HCT116 (cell line): ENCODE data around the gene LAMTOR4. TPM values are rescaled to one million over a fixed set of nuclear protein-coding genes. Genes with fewer than 3 reads are reported as not detected.

Source experiments
- ATAC-seq: fragments of 200-7000 bp; cut with Tn5 transposase; 2 replicates; pipeline ENCODE4 v1.9.1; 2020; ENCODE audit warnings: mild to moderate bottlenecking, moderate library complexity
- BruUV-seq: library from RNA; stranded (reverse); fragments of 400-500 nt; replicated peaks from 2 replicates; lab custom pipeline; 2021; lab: Mats Ljungman, UMichigan
- CTCF ChIA-PET: fragments of 300-600 bp; sonication (Branson Sonifier 250); formaldehyde crosslinking; loops from one replicate; lab custom pipeline; 2021; ENCODE audit warnings: antibody characterized with exemption; lab: Charles Lee
- POLR2A ChIA-PET: fragments of 300-600, 350-600 bp; sonication (Branson Sonifier 250); formaldehyde crosslinking; loops from one replicate; lab custom pipeline; 2021; ENCODE audit warnings: antibody characterized with exemption; lab: Charles Lee
- RAD21 ChIA-PET, 2 experiments: fragments of 300-600 bp; sonication (Branson Sonifier 250); formaldehyde crosslinking; loops; one replicate each; lab custom pipeline; 2023; ENCODE audit warnings: low total read pairs in 2 of 2; ENCODE audit not compliant: uncharacterized antibody in 2 of 2, unreplicated experiment in 2 of 2, low non-redundant PET in 1 of 2; lab: Charles Lee
- DNase-seq: peaks from one replicate; pipeline ENCODE4 v3.0.0-alpha.2; 2010; ENCODE audit warnings: low read depth, low spot score
- H2AFZ ChIP-seq: fragments of 200-600 bp; shearing (Covaris generic), sonication (generic); 2 replicates; pipeline ENCODE4 v1.6.1; 2017; ENCODE audit warnings: low read depth, mixed run types, mixed read lengths, antibody characterized with exemption, low read length; ENCODE audit not compliant: poor library complexity, severe bottlenecking
- H3K27ac ChIP-seq: 2 replicates; pipeline ENCODE4 v1.5.1; 2012; ENCODE audit warnings: low read depth, low read length
- H3K27me3 ChIP-seq: fragments of 200-600 bp; sonication (generic); 2 replicates; pipeline ENCODE4 v1.6.1; 2016; ENCODE audit warnings: mixed run types, low read length, mixed read lengths; ENCODE audit not compliant: insufficient read depth
- H3K36me3 ChIP-seq, 2 experiments: fragments of 200-500 bp in 1 of 2; fragments of 200-600 bp in 1 of 2; sonication (Bioruptor generic) in 1 of 2; sonication (generic) in 1 of 2; 2 replicates each; pipeline versions ENCODE4 v1.5.1 to v1.6.1; 2014 to 2016; ENCODE audit warnings: low read length in 2 of 2, inconsistent platforms in 1 of 2, mixed read lengths in 1 of 2, mixed run types in 1 of 2; ENCODE audit not compliant: insufficient read depth in 2 of 2, control insufficient read depth in 1 of 2
- H3K4me1 ChIP-seq, 2 experiments: fragments of 200-600 bp in 1 of 2; sonication (generic) in 1 of 2; 2 replicates each; pipeline versions ENCODE4 v1.5.1 to v1.6.1; 2012 to 2017; ENCODE audit warnings: low read length in 2 of 2, inconsistent platforms in 1 of 2, mild to moderate bottlenecking in 1 of 2, mixed read lengths in 1 of 2, mixed run types in 1 of 2, moderate library complexity in 1 of 2; ENCODE audit not compliant: insufficient read depth in 2 of 2, control insufficient read depth in 1 of 2
- H3K4me2 ChIP-seq: fragments of 200-600 bp; sonication (generic); 2 replicates; pipeline ENCODE4 v1.6.1; 2017; ENCODE audit warnings: mixed run types, low read length, mixed read lengths
- H3K4me3 ChIP-seq, 2 experiments: fragments of 200-600 bp in 1 of 2; sonication (generic) in 1 of 2; replicated peaks in 1 of 2; 2 replicates each; pipeline ENCODE4 v1.5.1; 2011 to 2016; ENCODE audit warnings: low read length in 2 of 2, control low read depth in 1 of 2, low read depth in 1 of 2, mild to moderate bottlenecking in 1 of 2, mixed read lengths in 1 of 2, mixed run types in 1 of 2
- H3K79me2 ChIP-seq: fragments of 200-600 bp; sonication (generic); 2 replicates; pipeline ENCODE4 v1.6.1; 2017; ENCODE audit warnings: mild to moderate bottlenecking, mixed run types, low read length, moderate library complexity, mixed read lengths; ENCODE audit not compliant: insufficient read depth
- H3K9ac ChIP-seq: fragments of 200-600 bp; sonication (generic); 2 replicates; pipeline ENCODE4 v1.6.1; 2016; ENCODE audit warnings: low read length, mixed read lengths
- H3K9me2 ChIP-seq: fragments of 200-600 bp; sonication (generic), shearing (Covaris generic); 2 replicates; pipeline ENCODE4 v1.6.1; 2017; ENCODE audit warnings: mixed run types, mild to moderate bottlenecking, moderate library complexity; ENCODE audit not compliant: insufficient read depth
- H3K9me3 ChIP-seq, 2 experiments: fragments of 200-500 bp in 1 of 2; fragments of 200-600 bp in 1 of 2; sonication (Bioruptor generic) in 1 of 2; sonication (generic) in 1 of 2; 2 replicates each; pipeline ENCODE4 v1.6.1; 2014 to 2017; ENCODE audit warnings: low read length in 2 of 2, mixed read lengths in 2 of 2, inconsistent platforms in 1 of 2, low read depth in 1 of 2, mild to moderate bottlenecking in 1 of 2, mixed run types in 1 of 2, moderate library complexity in 1 of 2; ENCODE audit not compliant: control insufficient read depth in 1 of 2, insufficient read depth in 1 of 2
- H4K20me1 ChIP-seq: fragments of 200-600 bp; sonication (generic), shearing (Covaris generic); 2 replicates; pipeline ENCODE4 v1.6.1; 2017; ENCODE audit warnings: mixed run types, mild to moderate bottlenecking, moderate library complexity; ENCODE audit not compliant: insufficient read depth
- CBX3 ChIP-seq: IDR thresholded peaks from 2 replicates; pipeline ENCODE4 v1.6.1; 2012; ENCODE audit warnings: low read depth
- CEBPB ChIP-seq: IDR thresholded peaks from 2 replicates; pipeline ENCODE4 v1.6.1; 2012; ENCODE audit warnings: low read depth
- EGR1 ChIP-seq: IDR thresholded peaks from 2 replicates; pipeline ENCODE4 v1.6.1; 2012; ENCODE audit warnings: low read depth
- EZH2 ChIP-seq: fragments of 200-600 bp; sonication (generic); IDR thresholded peaks from 2 replicates; pipeline ENCODE4 v1.6.1; 2017; ENCODE audit warnings: antibody characterized with exemption, mixed run types
- FOSL1 ChIP-seq: IDR thresholded peaks from 2 replicates; pipeline ENCODE4 v1.6.1; 2012; ENCODE audit warnings: low read depth
- JUND ChIP-seq: IDR thresholded peaks from 2 replicates; pipeline ENCODE4 v1.6.1; 2012
- RAD21 ChIP-seq: IDR thresholded peaks from 2 replicates; pipeline ENCODE4 v1.6.1; 2012; ENCODE audit warnings: low read depth, mild to moderate bottlenecking
- SIN3A ChIP-seq: IDR thresholded peaks from 2 replicates; pipeline ENCODE4 v1.6.1; 2012; ENCODE audit warnings: low read depth
- SP1 ChIP-seq: IDR thresholded peaks from 2 replicates; pipeline ENCODE4 v1.6.1; 2012; ENCODE audit warnings: low read depth
- SRF ChIP-seq: IDR thresholded peaks from 2 replicates; pipeline ENCODE4 v1.6.1; 2012; ENCODE audit warnings: low read depth
- ZBTB33 ChIP-seq: IDR thresholded peaks from 2 replicates; pipeline ENCODE4 v1.6.1; 2011; ENCODE audit warnings: mild to moderate bottlenecking, low read length, moderate library complexity; ENCODE audit not compliant: insufficient replicate concordance; ENCODE audit errors: extremely low read depth
- ZFX ChIP-seq: fragments of 450-650 bp; IDR thresholded peaks from 2 replicates; pipeline ENCODE4 v1.6.1; 2017
- ZNF274 ChIP-seq: fragments of 200-500 bp; sonication (Bioruptor generic); IDR thresholded peaks from 2 replicates; pipeline ENCODE4 v1.6.1; 2014; ENCODE audit warnings: mild to moderate bottlenecking, low read depth, low read length, inconsistent platforms
- intact Hi-C: fragments of 100-400 bp; cut with micrococcal nuclease; formaldehyde crosslinking; loops from 2 replicates; pipeline ENCODE4 v1.10.0; 2022
- total RNA-seq: library from RNA; stranded (reverse); gene quantifications from one replicate; pipeline ENCODE4 v1.2.1, GENCODE V29; 2021; ENCODE audit not compliant: unreplicated experiment

Gene LAMTOR4
- total RNA-seq, 1 experiment from 2014 or later: 152 TPM

- ChIA-PET CTCF (interaction anchor here (0.6 to 3.7 kb wide), 14 partner anchors 11 to 683 kb away, joined by 3 to 47 read pairs (median 4); partner anchors contain the start of genes AP4M1, GPC2, LAMTOR4 and MCM7), RAD21 (interaction anchor here (0.9 to 1.6 kb wide), 1 partner anchor 275 kb away, joined by 3 to 7 read pairs; no protein-coding TSS in a partner anchor), POLR2A (no interaction called here)
- Histone ChIP-seq H3K79me2 (no peaks in the 10 kb centered on the region), H3K4me1 (peaks cover 29 to 39% of the 10 kb centered on the region in 2 experiments), H3K4me3 (no peak overlapping the region), H3K27me3 (no peaks in the 10 kb centered on the region), H3K36me3 (no peaks in the 10 kb centered on the region), H3K9ac (no peak overlapping the region), H3K9me3 (no peaks in the 10 kb centered on the region), H3K4me2 (peak overlapping the region; percentile 6; the same call in 1 of the 2 replicates), H4K20me1 (no peaks in the 10 kb centered on the region), H3K9me2 (no peaks in the 10 kb centered on the region), H3K27ac (no peak overlapping the region), H2AFZ (no peak overlapping the region)
- ATAC-seq (no peak), DNase-seq (no peak)
- intact Hi-C loops: loop anchor here (1.0 to 5.0 kb wide), 3 partner anchors 85 to 275 kb away; no protein-coding TSS in a partner anchor
- no peak for TF ChIP-seq ZNF274
- TF ChIP-seq JUND: no peak
- no peak for TF ChIP-seq ZFX
- TF ChIP-seq FOSL1: no peak
- TF ChIP-seq SP1: no peak
- no peak for TF ChIP-seq SIN3A
- no peak for TF ChIP-seq CEBPB
- TF ChIP-seq CBX3: no peak
- TF ChIP-seq SRF: no peak
- TF ChIP-seq RAD21: no peak
- TF ChIP-seq EGR1: no peak
- TF ChIP-seq ZBTB33: no peak
- no peak for TF ChIP-seq EZH2
- no TSS peak for BruUV-seq
Observed at GRCh38 chr7:100132126-100132525, 16.6 kb upstream of the LAMTOR4 start.
